ENCODE data around the gene HEY2. TPM values are rescaled to one million over a fixed set of nuclear protein-coding genes. Genes with fewer than 3 reads are reported as not detected.

HEY2 gene
- total and polyA plus RNA-seq, 2 donors (not counting 1 experiment from before 2014, with no cell fraction given), result 0.12 TPM; not detected in 1

DNA sequence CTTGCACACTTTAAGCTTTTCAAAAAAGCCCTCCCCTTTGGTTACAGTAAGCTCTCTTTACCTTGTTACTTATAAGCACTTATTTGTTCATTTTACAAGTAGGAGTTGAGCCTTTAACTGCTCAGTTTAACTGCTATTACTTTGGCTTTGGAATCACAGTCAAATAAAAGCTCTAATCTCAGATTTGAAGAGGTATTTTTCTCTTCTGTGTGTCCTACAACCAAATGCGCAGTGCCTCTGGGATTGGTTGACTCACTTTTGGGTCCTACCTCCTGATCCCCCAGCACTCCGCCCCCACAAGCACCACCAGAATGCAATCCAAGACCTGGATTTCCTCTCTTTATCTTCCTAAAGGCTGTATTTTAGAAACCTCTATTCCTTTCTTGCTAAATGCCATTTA lies 43.8 kb downstream of the HEY2 start:
- no peak overlapping the region for H3K9ac ChIP-seq (ENCODE audit: low read length)
- POLR2A ChIA-PET, result no interaction called here

DNA sequence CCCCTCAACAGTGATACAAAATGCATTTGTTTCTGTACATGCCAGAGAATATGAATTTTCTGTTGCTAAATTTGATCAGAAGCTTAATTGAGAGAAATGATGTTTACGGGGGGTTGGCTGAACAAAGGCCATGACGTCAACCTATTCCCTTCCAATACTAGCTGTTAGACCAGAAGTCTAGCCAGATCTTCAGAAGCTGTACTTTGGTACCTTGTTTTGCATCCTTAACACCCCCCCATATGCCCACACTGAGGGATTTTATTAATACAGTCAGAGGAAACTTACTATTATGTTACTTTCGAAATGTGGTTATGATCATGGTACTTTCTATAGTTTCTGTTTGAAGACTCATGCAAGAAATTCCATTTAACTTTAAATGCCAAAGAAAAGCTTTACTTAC lies 44.4 kb downstream of the HEY2 start:
- Histone ChIP-seq H2AFZ (ENCODE audit: insufficient read depth, low read depth, low read length, poor library complexity, severe bottlenecking) (no peak overlapping the region), H3K9me3 (ENCODE audit: control extremely low read depth in 1 of 3, control insufficient read depth in 2 of 3, insufficient read depth in 1 of 3, low read length in 2 of 3) (no peaks in the 10 kb centered on the region), H3K79me2 (ENCODE audit: control insufficient read depth, insufficient read depth, low read length) (peaks cover 58% of the 10 kb centered on the region), H3K4me3 (ENCODE audit: control extremely low read depth in 1 of 5, extremely low read depth in 1 of 5, insufficient read depth in 1 of 5, low read depth in 2 of 5, low read length in 4 of 5) (no peak overlapping the region), H3K36me3 (replicated peaks in 1 of 2; ENCODE audit: control extremely low read depth in 1 of 2, control insufficient read depth in 1 of 2, extremely low read depth in 1 of 2, insufficient read depth in 2 of 2, low read length in 1 of 2) (no peaks in the 10 kb centered on the region), H3K27me3 (replicated peaks in 1 of 4; ENCODE audit: control extremely low read depth in 1 of 4, control insufficient read depth in 3 of 4, insufficient read depth in 4 of 4, low read length in 3 of 4) (peaks cover 0 to 4% (median 0%) of the 10 kb centered on the region in 4 experiments), H3K4me2 (replicated peaks; ENCODE audit: low read depth, low read length, poor library complexity, severe bottlenecking) (no peak overlapping the region), H4K20me1 (ENCODE audit: control insufficient read depth, insufficient read depth, low read length, poor library complexity, severe bottlenecking) (peaks cover 11% of the 10 kb centered on the region), H3K4me1 (ENCODE audit: control insufficient read depth in 2 of 2, insufficient read depth in 2 of 2, low read length in 2 of 2) (peaks cover 32 to 39% of the 10 kb centered on the region in 2 donors), H3K9ac (ENCODE audit: low read length) (no peak overlapping the region), H3K27ac (ENCODE audit: low read length in 2 of 2) (no peak overlapping the region)
- ATAC-seq (ENCODE audit: low read depth) (no peak), DNase-seq (no peak)
- Mint-ChIP-seq H3K4me1 (peaks cover 63% of the 10 kb centered on the region), H3K9me3 (ENCODE audit: insufficient read depth) (no peaks in the 10 kb centered on the region), H3K4me3 (no peak overlapping the region), H3K27me3 (peaks cover 3% of the 10 kb centered on the region), H3K27ac (no peak overlapping the region)
- intact Hi-C loops (cut with micrococcal nuclease), result loop anchor here (10.0 kb wide), 2 partner anchors 61 to 1551 kb away; partner anchors contain the start of gene ECHDC1
- POLR2A ChIA-PET, result no interaction called here
- TF ChIP-seq, protein P1, sequence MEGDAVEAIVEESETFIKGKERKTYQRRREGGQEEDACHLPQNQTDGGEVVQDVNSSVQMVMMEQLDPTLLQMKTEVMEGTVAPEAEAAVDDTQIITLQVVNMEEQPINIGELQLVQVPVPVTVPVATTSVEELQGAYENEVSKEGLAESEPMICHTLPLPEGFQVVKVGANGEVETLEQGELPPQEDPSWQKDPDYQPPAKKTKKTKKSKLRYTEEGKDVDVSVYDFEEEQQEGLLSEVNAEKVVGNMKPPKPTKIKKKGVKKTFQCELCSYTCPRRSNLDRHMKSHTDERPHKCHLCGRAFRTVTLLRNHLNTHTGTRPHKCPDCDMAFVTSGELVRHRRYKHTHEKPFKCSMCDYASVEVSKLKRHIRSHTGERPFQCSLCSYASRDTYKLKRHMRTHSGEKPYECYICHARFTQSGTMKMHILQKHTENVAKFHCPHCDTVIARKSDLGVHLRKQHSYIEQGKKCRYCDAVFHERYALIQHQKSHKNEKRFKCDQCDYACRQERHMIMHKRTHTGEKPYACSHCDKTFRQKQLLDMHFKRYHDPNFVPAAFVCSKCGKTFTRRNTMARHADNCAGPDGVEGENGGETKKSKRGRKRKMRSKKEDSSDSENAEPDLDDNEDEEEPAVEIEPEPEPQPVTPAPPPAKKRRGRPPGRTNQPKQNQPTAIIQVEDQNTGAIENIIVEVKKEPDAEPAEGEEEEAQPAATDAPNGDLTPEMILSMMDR (IDR thresholded peaks at IDR 0.05), result no peak
- TF ChIP-seq EZH2 (IDR thresholded peaks at IDR 0.05; ENCODE audit: borderline replicate concordance, insufficient read depth, low read depth, low read length, poor library complexity, severe bottlenecking), result no peak
- 40% methylated on average over 1 of the region's 3 CpGs for WGBS (ENCODE audit: insufficient coverage)
- CTCF ChIA-PET, result interaction anchor here (1.1 to 10.4 kb wide), 4 partner anchors 11 to 168 kb away, joined by 3 to 130 read pairs (median 6); partner anchors contain the start of gene HINT3

More for the DNA sequence above, 43.8 kb downstream of the HEY2 start:
- H2AFZ ChIP-seq (ENCODE audit: insufficient read depth, low read depth, low read length, poor library complexity, severe bottlenecking), result no peak overlapping the region
- H3K4me3 ChIP-seq (ENCODE audit: control extremely low read depth in 1 of 5, extremely low read depth in 1 of 5, insufficient read depth in 1 of 5, low read depth in 2 of 5, low read length in 4 of 5), result no peak overlapping the region
- 100% methylated on average over 1 of the region's 2 CpGs for WGBS (ENCODE audit: insufficient coverage)
- Mint-ChIP-seq H3K27ac (no peak overlapping the region), H3K4me3 (no peak overlapping the region), H3K9me3 (ENCODE audit: insufficient read depth) (no peaks in the 10 kb centered on the region), H3K27me3 (peaks cover 3% of the 10 kb centered on the region), H3K4me1 (peaks cover 62% of the 10 kb centered on the region)
- peaks cover 30 to 42% of the 10 kb centered on the region in 2 donors for H3K4me1 ChIP-seq (ENCODE audit: control insufficient read depth in 2 of 2, insufficient read depth in 2 of 2, low read length in 2 of 2)
- no peak overlapping the region for H3K27ac ChIP-seq (ENCODE audit: low read length in 2 of 2)
- DNase-seq (no peak), ATAC-seq (ENCODE audit: low read depth) (no peak)
- TF ChIP-seq EZH2 (IDR thresholded peaks at IDR 0.05; ENCODE audit: borderline replicate concordance, insufficient read depth, low read depth, low read length, poor library complexity, severe bottlenecking), result no peak
- TF ChIP-seq, protein P1 (IDR thresholded peaks at IDR 0.05), result no peak
- peaks cover 58% of the 10 kb centered on the region for H3K79me2 ChIP-seq (ENCODE audit: control insufficient read depth, insufficient read depth, low read length)
- intact Hi-C loops (cut with micrococcal nuclease), result loop anchor here (10.0 kb wide), 2 partner anchors 62 to 1552 kb away; partner anchors contain the start of gene ECHDC1
- no peak overlapping the region for H3K4me2 ChIP-seq (replicated peaks; ENCODE audit: low read depth, low read length, poor library complexity, severe bottlenecking)
- no peaks in the 10 kb centered on the region for H3K36me3 ChIP-seq (replicated peaks in 1 of 2; ENCODE audit: control extremely low read depth in 1 of 2, control insufficient read depth in 1 of 2, extremely low read depth in 1 of 2, insufficient read depth in 2 of 2, low read length in 1 of 2)
- peaks cover 11% of the 10 kb centered on the region for H4K20me1 ChIP-seq (ENCODE audit: control insufficient read depth, insufficient read depth, low read length, poor library complexity, severe bottlenecking)
- CTCF ChIA-PET, result interaction anchor here (0.7 to 10.4 kb wide), 5 partner anchors 12 to 168 kb away, joined by 3 to 130 read pairs (median 3); partner anchors contain the start of gene HINT3
- H3K27me3 ChIP-seq (replicated peaks in 1 of 4; ENCODE audit: control extremely low read depth in 1 of 4, control insufficient read depth in 3 of 4, insufficient read depth in 4 of 4, low read length in 3 of 4), result peaks cover 0 to 4% (median 0%) of the 10 kb centered on the region in 4 experiments
- H3K9me3 ChIP-seq (ENCODE audit: control extremely low read depth in 1 of 3, control insufficient read depth in 2 of 3, insufficient read depth in 1 of 3, low read length in 2 of 3), result no peaks in the 10 kb centered on the region
